Muscle of arm (tissue), 14 donors: ENCODE measurements around the gene PIGN. TPM values are rescaled to one million over a fixed set of nuclear protein-coding genes. Genes with fewer than 3 reads are reported as not detected.

Experiments used
- DNase-seq: peaks from one replicate; pipeline ENCODE4 v3.0.0-alpha.2; 2013
- long read RNA-seq, 11 donors: transcript quantifications; one replicate each; lab custom pipeline, GENCODE V29; 2026
- polyA plus RNA-seq, 12 donors: library from polyadenylated mRNA; unstranded; fragments of 120-200 nt; gene quantifications; one replicate each; pipeline ENCODE4 v1.2.1, GENCODE V29; 2013; ENCODE audit not compliant: insufficient read length in 12 of 12

PIGN gene
- 10 to 100 TPM in 11 of 12 donors, not detected in 1; 15.3 to 27.8 (median 19.7) TPM for polyA plus RNA-seq
- long read RNA-seq, donor 1, full-length matches to known transcripts: 2 of 2 reads
- long read RNA-seq, donor 1, partial matches to known transcripts: 0 of 2 reads
- long read RNA-seq, donor 1, other reads (novel, unspliced or antisense): 0 of 2 reads
- long read RNA-seq, donor 2, full-length matches to known transcripts: 2 of 2 reads
- long read RNA-seq, donor 2, partial matches to known transcripts: 0 of 2 reads
- long read RNA-seq, donor 2, other reads (novel, unspliced or antisense): 0 of 2 reads
- long read RNA-seq, donor 3, full-length matches to known transcripts: 1 of 1 reads
- long read RNA-seq, donor 3, partial matches to known transcripts: 0 of 1 reads
- long read RNA-seq, donor 3, other reads (novel, unspliced or antisense): 0 of 1 reads
- long read RNA-seq, donor 4: 0 reads
- long read RNA-seq, donor 5, partial matches to known transcripts: 6 of 7 reads
- long read RNA-seq, donor 5, other reads (novel, unspliced or antisense): 0 of 7 reads
- long read RNA-seq, donor 6: 0 reads
- long read RNA-seq, donor 7: 0 reads
- long read RNA-seq, donor 8, partial matches to known transcripts: 0 of 1 reads
- long read RNA-seq, donor 8, other reads (novel, unspliced or antisense): 0 of 1 reads
- long read RNA-seq, donor 9: 0 reads
- long read RNA-seq, donor 10, full-length matches to known transcripts: 2 of 2 reads
- long read RNA-seq, donor 10, partial matches to known transcripts: 0 of 2 reads
- long read RNA-seq, donor 10, other reads (novel, unspliced or antisense): 0 of 2 reads
- long read RNA-seq, donor 11, full-length matches to known transcripts: 1 of 1 reads
- long read RNA-seq, donor 11, partial matches to known transcripts: 0 of 1 reads
- long read RNA-seq, donor 11, other reads (novel, unspliced or antisense): 0 of 1 reads

GRCh38 chr18:62186774-62187542 is at the start of gene PIGN, which contains the start of gene RELCH:
TSS of gene PIGN (minus strand) at chr18:62187056. CDS start at chr18:62161353, 25,703 bp downstream.
TSS of gene RELCH (plus strand) at chr18:62187255. CDS start at chr18:62187506, 251 bp downstream.
- peak; percentile 98 for DNase-seq

GRCh38 chr18:62236252-62236651 is 49.4 kb upstream of the PIGN start:
- no peak for DNase-seq

- no peak for DNase-seq
Observed at GRCh38 chr18:62226047-62226446, 39.2 kb upstream of the PIGN start.

- no peak for DNase-seq
Observed at GRCh38 chr18:62224229-62224628, 37.4 kb upstream of the PIGN start.

GRCh38 chr18:62214790-62215189 is 27.9 kb upstream of the PIGN start:
- no peak for DNase-seq

GRCh38 chr18:62211325-62211828 is 24.5 kb upstream of the PIGN start:
- DNase-seq: no peak

- DNase-seq: no peak
Observed at GRCh38 chr18:62210138-62210537, 23.3 kb upstream of the PIGN start.

GRCh38 chr18:62209046-62209445 is 22.2 kb upstream of the PIGN start:
- no peak for DNase-seq

- no peak for DNase-seq
Observed at GRCh38 chr18:62206593-62206992, 19.7 kb upstream of the PIGN start.

- DNase-seq: no peak
Observed at GRCh38 chr18:62205824-62206223, 19.0 kb upstream of the PIGN start.

- DNase-seq: no peak
Observed at GRCh38 chr18:62201870-62202269, 15.0 kb upstream of the PIGN start.

- DNase-seq: no peak
Observed at GRCh38 chr18:62200121-62200914, 13.5 kb upstream of the PIGN start.

GRCh38 chr18:62199629-62200028 is 12.8 kb upstream of the PIGN start:
- no peak for DNase-seq

GRCh38 chr18:62198259-62198658 is 11.4 kb upstream of the PIGN start:
- no peak for DNase-seq

GRCh38 chr18:62196980-62197379 is 10.1 kb upstream of the PIGN start:
- no peak for DNase-seq

- no peak for DNase-seq
Observed at GRCh38 chr18:62196079-62196478, 9.2 kb upstream of the PIGN start.

- DNase-seq: no peak
Observed at GRCh38 chr18:62189208-62189607, 2.4 kb upstream of the PIGN start.

- DNase-seq: peak; percentile 16
Observed at GRCh38 chr18:62187543-62188510, 971 bp upstream of the PIGN start.

- DNase-seq: no peak
Observed at GRCh38 chr18:62186499-62186773, 420 bp downstream of the PIGN start.
